Activated CD8-positive, alpha-beta T cell treated with anti-CD3 and anti-CD28 coated beads for 36 hours (primary cell): Measurements from ENCODE around the gene AKR1C3. TPM values are rescaled to one million over a fixed set of nuclear protein-coding genes. Genes with fewer than 3 reads are reported as not detected.

Experiments
- ATAC-seq: fragments of 200-7000 bp; cut with Tn5 transposase; one replicate; pipeline ENCODE4 v1.10.0; 2021; ENCODE audit warnings: mild to moderate bottlenecking, moderate library complexity
- CTCF ChIA-PET: fragments of 350-600 bp; sonication (Branson Sonifier 250); formaldehyde crosslinking; loops from one replicate; lab custom pipeline; 2021; ENCODE audit warnings: antibody characterized with exemption; lab: Charles Lee
- POLR2A ChIA-PET: fragments of 350-600 bp; sonication (Branson Sonifier 250); formaldehyde crosslinking; loops from one replicate; lab custom pipeline; 2021; ENCODE audit warnings: antibody characterized with exemption; lab: Charles Lee
- DNase-seq: peaks from one replicate; pipeline ENCODE4 v3.0.0-alpha.2; 2020
- H3K27ac Mint-ChIP-seq: one replicate; pipeline ENCODE4 v1.8.0; 2021; ENCODE audit warnings: mild to moderate bottlenecking, mixed read lengths
- H3K27me3 Mint-ChIP-seq: one replicate; pipeline ENCODE4 v1.8.0; 2021; ENCODE audit warnings: mixed read lengths
- H3K36me3 Mint-ChIP-seq: one replicate; pipeline ENCODE4 v1.8.0; 2021; ENCODE audit warnings: low read depth, mixed read lengths
- H3K4me1 Mint-ChIP-seq: one replicate; pipeline ENCODE4 v1.8.0; 2021; ENCODE audit warnings: low read depth, mixed read lengths
- H3K4me3 Mint-ChIP-seq: one replicate; pipeline ENCODE4 v1.8.0; 2021; ENCODE audit warnings: mild to moderate bottlenecking, moderate library complexity, mixed read lengths
- H3K9me3 Mint-ChIP-seq: one replicate; pipeline ENCODE4 v1.8.0; 2021; ENCODE audit warnings: mixed read lengths
- intact Hi-C: fragments of 100-400 bp; cut with micrococcal nuclease; formaldehyde crosslinking; loops from one replicate; pipeline ENCODE4 v1.10.0; 2022
- total RNA-seq, 2 experiments: library from RNA; stranded (reverse); gene quantifications; one replicate each; pipeline ENCODE4 v1.2.3, GENCODE V29; 2021
- TF ChIP-seq, protein P1 (sequence below): fragments of 200-600 bp; IDR thresholded peaks from one replicate; pipeline ENCODE4 v1.8.0; 2022; ENCODE audit warnings: antibody characterized with exemption, mild to moderate bottlenecking

AKR1C3 gene
- total RNA-seq, 2 experiments from 2014 or later = 0.29 TPM; not detected in 1

DNA sequence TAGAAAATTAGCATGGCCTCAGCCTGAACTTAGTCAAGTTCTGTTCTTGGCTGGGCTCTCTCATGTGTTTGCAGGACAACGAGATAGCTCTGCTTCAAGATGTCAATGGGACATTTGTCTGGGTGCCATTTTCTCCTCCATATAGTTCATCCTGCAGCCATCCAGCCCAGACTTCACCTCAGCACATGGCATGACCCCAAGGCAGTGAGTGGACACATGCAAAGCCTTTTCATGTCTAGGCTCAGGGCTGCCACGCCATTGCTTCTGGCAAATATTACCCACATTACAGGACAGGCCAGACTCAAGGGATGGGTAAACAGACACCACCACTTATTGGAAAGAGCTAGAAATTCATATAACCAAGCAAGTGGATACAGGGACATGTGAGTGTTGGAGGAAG, 9.3 kb downstream of the AKR1C3 start:
- no peak for DNase-seq
- ATAC-seq = no peak
- TF ChIP-seq, protein P1, sequence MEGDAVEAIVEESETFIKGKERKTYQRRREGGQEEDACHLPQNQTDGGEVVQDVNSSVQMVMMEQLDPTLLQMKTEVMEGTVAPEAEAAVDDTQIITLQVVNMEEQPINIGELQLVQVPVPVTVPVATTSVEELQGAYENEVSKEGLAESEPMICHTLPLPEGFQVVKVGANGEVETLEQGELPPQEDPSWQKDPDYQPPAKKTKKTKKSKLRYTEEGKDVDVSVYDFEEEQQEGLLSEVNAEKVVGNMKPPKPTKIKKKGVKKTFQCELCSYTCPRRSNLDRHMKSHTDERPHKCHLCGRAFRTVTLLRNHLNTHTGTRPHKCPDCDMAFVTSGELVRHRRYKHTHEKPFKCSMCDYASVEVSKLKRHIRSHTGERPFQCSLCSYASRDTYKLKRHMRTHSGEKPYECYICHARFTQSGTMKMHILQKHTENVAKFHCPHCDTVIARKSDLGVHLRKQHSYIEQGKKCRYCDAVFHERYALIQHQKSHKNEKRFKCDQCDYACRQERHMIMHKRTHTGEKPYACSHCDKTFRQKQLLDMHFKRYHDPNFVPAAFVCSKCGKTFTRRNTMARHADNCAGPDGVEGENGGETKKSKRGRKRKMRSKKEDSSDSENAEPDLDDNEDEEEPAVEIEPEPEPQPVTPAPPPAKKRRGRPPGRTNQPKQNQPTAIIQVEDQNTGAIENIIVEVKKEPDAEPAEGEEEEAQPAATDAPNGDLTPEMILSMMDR = no peak
- intact Hi-C loops = no loop called here
- H3K4me3 Mint-ChIP-seq = no peak overlapping the region
- no peak overlapping the region for H3K27ac Mint-ChIP-seq
- H3K36me3 Mint-ChIP-seq = no peaks in the 10 kb centered on the region
- no peaks in the 10 kb centered on the region for H3K4me1 Mint-ChIP-seq
- H3K9me3 Mint-ChIP-seq = no peaks in the 10 kb centered on the region
- no peaks in the 10 kb centered on the region for H3K27me3 Mint-ChIP-seq
- ChIA-PET CTCF (no interaction called here), POLR2A (no interaction called here)

DNA sequence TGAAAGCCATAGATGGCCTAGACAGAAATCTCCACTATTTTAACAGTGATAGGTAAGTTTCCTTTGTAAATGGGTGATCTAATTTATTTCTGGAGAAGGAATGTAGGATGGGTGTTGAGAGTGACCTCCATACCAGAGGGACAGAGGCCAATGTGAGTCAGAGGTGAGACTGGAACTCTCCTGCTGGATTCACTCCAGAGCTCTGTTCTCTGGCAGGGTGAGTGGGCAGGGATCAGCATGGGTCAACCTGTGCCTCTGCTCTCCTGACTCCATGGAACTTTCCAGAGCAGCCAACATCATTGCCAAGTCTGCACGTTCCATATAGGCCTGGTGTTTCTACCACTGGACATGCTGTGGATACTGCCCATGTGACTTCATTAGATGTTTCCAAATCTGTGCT, 11.4 kb downstream of the AKR1C3 start:
- ChIA-PET CTCF (no interaction called here), POLR2A (no interaction called here)
- Mint-ChIP-seq H3K36me3 (no peaks in the 10 kb centered on the region), H3K27ac (no peak overlapping the region), H3K9me3 (no peaks in the 10 kb centered on the region), H3K4me3 (no peak overlapping the region), H3K27me3 (no peaks in the 10 kb centered on the region), H3K4me1 (no peaks in the 10 kb centered on the region)
- no peak for ATAC-seq
- DNase-seq = no peak
- intact Hi-C loops = no loop called here
- TF ChIP-seq, protein P1 = no peak

DNA sequence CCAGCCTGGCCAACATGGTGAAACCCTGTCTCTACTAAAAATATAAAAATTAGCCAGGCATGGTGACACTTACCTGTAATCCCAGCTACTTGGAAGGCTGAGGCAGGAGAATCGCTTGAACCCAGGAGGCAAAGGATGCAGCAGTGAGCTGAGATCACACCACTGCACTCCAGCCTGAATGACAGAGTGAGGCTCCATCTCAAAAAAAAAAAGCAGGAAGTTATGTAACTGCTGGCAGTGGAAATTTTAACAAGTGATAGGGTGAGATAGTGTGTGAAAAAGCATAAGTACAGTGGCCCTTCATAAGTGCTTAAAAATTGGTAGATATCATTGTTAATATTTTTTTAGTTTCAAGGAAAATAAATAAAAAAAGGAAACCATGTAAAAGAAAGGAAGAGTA, 12.3 kb downstream of the AKR1C3 start:
- intact Hi-C loops = no loop called here
- H3K9me3 Mint-ChIP-seq = no peaks in the 10 kb centered on the region
- H3K27me3 Mint-ChIP-seq = no peaks in the 10 kb centered on the region
- no peak for ATAC-seq
- ChIA-PET CTCF (no interaction called here), POLR2A (no interaction called here)
- H3K36me3 Mint-ChIP-seq = no peaks in the 10 kb centered on the region
- H3K27ac Mint-ChIP-seq = no peak overlapping the region
- H3K4me3 Mint-ChIP-seq = no peak overlapping the region
- DNase-seq = no peak
- H3K4me1 Mint-ChIP-seq = no peaks in the 10 kb centered on the region
- TF ChIP-seq, protein P1 = no peak

DNA sequence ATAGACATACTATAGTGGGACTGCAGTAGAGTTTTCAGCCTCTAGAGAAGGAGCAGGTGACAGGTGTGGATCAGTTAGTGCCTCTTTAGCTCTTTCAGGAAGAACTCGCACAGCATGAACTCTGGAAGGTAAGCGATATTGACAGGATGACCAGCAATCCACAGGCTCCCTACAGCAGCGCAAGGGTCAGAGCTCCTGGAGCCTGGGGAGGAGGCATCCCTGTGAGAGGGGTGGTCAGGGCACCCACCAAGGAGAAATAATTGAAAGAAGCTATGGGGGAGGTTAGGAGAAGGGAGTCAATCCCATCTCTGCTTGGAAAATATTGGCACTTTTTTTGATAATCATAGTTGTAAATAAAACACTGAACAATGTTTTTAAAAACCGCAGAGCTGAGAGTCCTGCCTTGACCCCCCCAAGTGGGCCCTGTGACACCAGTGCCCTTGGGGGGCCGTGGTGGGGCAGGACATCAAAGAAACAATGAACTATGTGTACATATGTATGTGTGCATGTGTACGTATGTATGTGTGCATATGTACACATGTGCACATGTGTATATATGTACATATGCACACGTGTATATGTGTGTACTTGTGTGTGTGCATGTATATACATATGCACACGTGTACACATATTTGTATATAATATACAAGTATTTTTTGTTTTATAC, 13.8 kb downstream of the AKR1C3 start:
- H3K27me3 Mint-ChIP-seq = no peaks in the 10 kb centered on the region
- no peak for ATAC-seq
- POLR2A ChIA-PET = no interaction called here

More for the DNA sequence above, 13.8 kb downstream of the AKR1C3 start:
- H3K36me3 Mint-ChIP-seq = no peaks in the 10 kb centered on the region
- no peaks in the 10 kb centered on the region for H3K9me3 Mint-ChIP-seq
- H3K4me3 Mint-ChIP-seq = no peak overlapping the region
- TF ChIP-seq, protein P1 = no peak
- CTCF ChIA-PET = no interaction called here
- intact Hi-C loops = no loop called here
- H3K27ac Mint-ChIP-seq = no peak overlapping the region
- DNase-seq = no peak
- H3K4me1 Mint-ChIP-seq = no peaks in the 10 kb centered on the region
